ENCODE data around the gene SAT1.

The SAT1 gene

GRCh38 chrX:23776363-23776762 is 6.6 kb upstream of the SAT1 start:
- no peak for DNase-seq

GRCh38 chrX:23779025-23779424 is 3.9 kb upstream of the SAT1 start:
- DNase-seq: no peak

GRCh38 chrX:23782455-23782854 is 518 bp upstream of the SAT1 start:
- DNase-seq: no peak

GRCh38 chrX:23783589-23784469 is 856 bp downstream of the SAT1 start:
- DNase-seq: peak in 1 of 5 experiments; percentile 36

- peak in 1 of 5 experiments; percentile 54 for DNase-seq
Measured at GRCh38 chrX:23784470-23785331, 1.7 kb downstream of the SAT1 start.

GRCh38 chrX:23785580-23785979 is 2.6 kb downstream of the SAT1 start:
- DNase-seq: no peak

GRCh38 chrX:23786268-23786815 is 3.4 kb downstream of the SAT1 start:
- no peak for DNase-seq

GRCh38 chrX:23787745-23788118 is 4.8 kb downstream of the SAT1 start:
- DNase-seq: no peak

- no peak for DNase-seq
Measured at GRCh38 chrX:23788521-23788920, 5.5 kb downstream of the SAT1 start.

- DNase-seq: no peak
Measured at GRCh38 chrX:23788946-23789345, 6.0 kb downstream of the SAT1 start.

GRCh38 chrX:23789386-23790154 is 6.6 kb downstream of the SAT1 start:
- no peak for DNase-seq

GRCh38 chrX:23790155-23790497 is 7.2 kb downstream of the SAT1 start:
- no peak for DNase-seq

- DNase-seq: no peak
Measured at GRCh38 chrX:23792861-23793553, 10.0 kb downstream of the SAT1 start.

GRCh38 chrX:23795221-23795620 is 12.2 kb downstream of the SAT1 start:
- no peak for DNase-seq

- DNase-seq: no peak
Measured at GRCh38 chrX:23797371-23798128, 14.6 kb downstream of the SAT1 start.

- no peak for DNase-seq
Measured at GRCh38 chrX:23799469-23800065, 16.6 kb downstream of the SAT1 start.

GRCh38 chrX:23802431-23802830 is 19.5 kb downstream of the SAT1 start:
- DNase-seq: no peak

GRCh38 chrX:23803931-23804381 is 21.0 kb downstream of the SAT1 start:
- DNase-seq: no peak

GRCh38 chrX:23804578-23804977 is 21.6 kb downstream of the SAT1 start:
- DNase-seq: no peak

GRCh38 chrX:23805389-23805788 is 22.4 kb downstream of the SAT1 start:
- no peak for DNase-seq

GRCh38 chrX:23810279-23810678 is 27.3 kb downstream of the SAT1 start:
- no peak for DNase-seq

Measured in T-helper 2 cell (primary cell).